ENCODE results near the gene ABHD6. TPM values are rescaled to one million over a fixed set of nuclear protein-coding genes. Genes with fewer than 3 reads are reported as not detected.
A peak's percentile ranks its signal among the peaks of the same experiment; 100 is the strongest.

ABHD6 gene
- polyA plus RNA-seq, 3 donors: 7.3 to 11.6 (median 9.0) TPM

GRCh38 chr3:58305882-58306711 lies 68.5 kb downstream of the ABHD6 start, which contains the start of the genes HTD2 and RPP14:
HTD2 (plus strand) TSS chr3:58306520; CDS start chr3:58317614, 11,094 bp downstream.
RPP14 (plus strand) TSS chr3:58306245; CDS start chr3:58310330, 4,085 bp downstream.
- Mint-ChIP-seq H3K27me3 (ENCODE audit: low read depth in 3 of 3) (peaks cover 7 to 12% (median 8%) of the 10 kb centered on the region in 3 donors), H3K4me3 (peak within 1 kb of the TSS; percentile 94 to 98), H3K27ac (peak within 1 kb of the TSS; percentile 98 to 100 (median 100)), H3K4me1 (peaks cover 27% of the 10 kb centered on the region), H3K9me3 (peaks cover 5 to 10% (median 7%) of the 10 kb centered on the region in 7 donors), H3K36me3 (peaks cover 10 to 19% of the 10 kb centered on the region in 2 donors)
- Histone ChIP-seq H3K9me3 (replicated peaks in 1 of 2; ENCODE audit: control insufficient read depth in 1 of 2, insufficient read depth in 1 of 2, low read length in 2 of 2) (peaks cover 8 to 9% of the 10 kb centered on the region in 2 donors), H3K27me3 (ENCODE audit: control insufficient read depth in 2 of 2, insufficient read depth in 2 of 2, low read length in 2 of 2) (no peaks in the 10 kb centered on the region), H3K36me3 (replicated peaks in 1 of 2; ENCODE audit: control insufficient read depth in 1 of 2, insufficient read depth in 2 of 2, low read length in 2 of 2) (peaks cover 14 to 29% of the 10 kb centered on the region in 2 donors), H3K4me2 (replicated peaks; ENCODE audit: extremely low read depth, low read length, poor library complexity, severe bottlenecking) (peak within 1 kb of the TSS; percentile 81), H4K20me1 (ENCODE audit: insufficient read depth, low read length) (peaks cover 29% of the 10 kb centered on the region), H3K79me2 (ENCODE audit: insufficient read depth, low read length) (peaks cover 47% of the 10 kb centered on the region), H3K4me1 (ENCODE audit: control insufficient read depth in 1 of 2, insufficient read depth in 2 of 2, low read length in 2 of 2) (peaks cover 18 to 23% of the 10 kb centered on the region in 2 donors), H3K4me3 (replicated peaks in 1 of 3; ENCODE audit: low read depth in 2 of 3, low read length in 3 of 3) (peak within 1 kb of the TSS; percentile 80 to 88 (median 87)), H2AFZ (ENCODE audit: insufficient read depth, low read depth, low read length, poor library complexity, severe bottlenecking) (peak within 1 kb of the TSS; percentile 73), H3K9ac (ENCODE audit: insufficient read depth, low read length, poor library complexity, severe bottlenecking) (peak within 1 kb of the TSS; percentile 91), H3K27ac (ENCODE audit: low read depth in 1 of 2, low read length in 2 of 2) (peak within 1 kb of the TSS; percentile 81 to 93)
- DNase-seq: peak; percentile 97 to 99 (median 98)
- intact Hi-C loops (cut with micrococcal nuclease): loop anchor here (5.0 kb wide), 2 partner anchors 111 to 326 kb away; no protein-coding TSS in a partner anchor
- peak; percentile 89 for TF ChIP-seq CTCF (IDR thresholded peaks at IDR 0.05)
- under 1% methylated on average over 66 of the region's 71 CpGs for WGBS (ENCODE audit: insufficient coverage)

- H3K9ac ChIP-seq (ENCODE audit: insufficient read depth, low read length, poor library complexity, severe bottlenecking): peak overlapping the region; percentile 91
- no peaks in the 10 kb centered on the region for H3K9me3 Mint-ChIP-seq
Measured at GRCh38 chr3:58307639-58308215, 70.1 kb downstream of the ABHD6 start.

More at GRCh38 chr3:58307639-58308215, 70.1 kb downstream of the ABHD6 start:
- peaks cover 1 to 5% (median 2%) of the 10 kb centered on the region in 3 donors for H3K27me3 Mint-ChIP-seq (ENCODE audit: low read depth in 3 of 3)
- WGBS (ENCODE audit: insufficient coverage): 73% methylated on average over 2 of the region's 10 CpGs
- H3K27ac ChIP-seq (ENCODE audit: low read depth in 1 of 2, low read length in 2 of 2): peak overlapping the region; percentile 81 to 93
- intact Hi-C loops (cut with micrococcal nuclease): loop anchor here (1.0 to 5.0 kb wide), 3 partner anchors 107 to 325 kb away; no protein-coding TSS in a partner anchor
- no peaks in the 10 kb centered on the region for H3K9me3 ChIP-seq (replicated peaks in 1 of 2; ENCODE audit: control insufficient read depth in 1 of 2, insufficient read depth in 1 of 2, low read length in 2 of 2)
- peak; percentile 73 for TF ChIP-seq CTCF (IDR thresholded peaks at IDR 0.05)
- H3K4me3 ChIP-seq (replicated peaks in 1 of 3; ENCODE audit: low read depth in 2 of 3, low read length in 3 of 3): peak overlapping the region in 1 of 3 experiments; percentile 88
- peaks cover 18 to 23% of the 10 kb centered on the region in 2 donors for H3K4me1 ChIP-seq (ENCODE audit: control insufficient read depth in 1 of 2, insufficient read depth in 2 of 2, low read length in 2 of 2)
- H4K20me1 ChIP-seq (ENCODE audit: insufficient read depth, low read length): peaks cover 37% of the 10 kb centered on the region
- peak overlapping the region; percentile 70 to 94 for H3K4me3 Mint-ChIP-seq
- peak; percentile 35 to 44 (median 42) for DNase-seq
- peak overlapping the region; percentile 81 for H3K4me2 ChIP-seq (replicated peaks; ENCODE audit: extremely low read depth, low read length, poor library complexity, severe bottlenecking)
- peak overlapping the region in 6 of 7 donors; percentile 23 to 100 (median 100) for H3K27ac Mint-ChIP-seq
- no peaks in the 10 kb centered on the region for H3K27me3 ChIP-seq (ENCODE audit: control insufficient read depth in 2 of 2, insufficient read depth in 2 of 2, low read length in 2 of 2)
- peaks cover 29 to 44% of the 10 kb centered on the region in 2 donors for H3K36me3 ChIP-seq (replicated peaks in 1 of 2; ENCODE audit: control insufficient read depth in 1 of 2, insufficient read depth in 2 of 2, low read length in 2 of 2)
- peaks cover 27% of the 10 kb centered on the region for H3K4me1 Mint-ChIP-seq
- peaks cover 23 to 34% of the 10 kb centered on the region in 2 donors for H3K36me3 Mint-ChIP-seq
- H3K79me2 ChIP-seq (ENCODE audit: insufficient read depth, low read length): peaks cover 55% of the 10 kb centered on the region
- H2AFZ ChIP-seq (ENCODE audit: insufficient read depth, low read depth, low read length, poor library complexity, severe bottlenecking): peak overlapping the region; percentile 73

Data from CD14-positive monocyte (primary cell).